Urothelium cell line (cell line): ENCODE results near the gene ALOX12B.
"Not testable (repeated sequence)": the region's sequence is repeated elsewhere in the genome, so short reads cannot be mapped to it uniquely, and the experiment has no call there.

ENCODE experiments used
- DNase-seq: peaks from one replicate; pipeline ENCODE4 v3.0.0; 2011; ENCODE audit warnings: low spot score, mixed read lengths
- FAIRE-seq: peaks from 2 replicates; lab custom pipeline; 2011; peaks lifted over from hg19 to GRCh38; lab: Jason Lieb, UNC

The ALOX12B gene

GRCh38 chr17:8089728-8090127 is 2.2 kb upstream of the ALOX12B start:
- FAIRE-seq (no peak), DNase-seq (no peak)

- no peak for FAIRE-seq
- no peak for DNase-seq
Measured at GRCh38 chr17:8087952-8088230, 375 bp upstream of the ALOX12B start.

GRCh38 chr17:8084250-8084649 is 3.3 kb downstream of the ALOX12B start:
- FAIRE-seq = no peak
- DNase-seq = no peak

- FAIRE-seq (no peak), DNase-seq (no peak)
Measured at GRCh38 chr17:8082292-8082691, 5.2 kb downstream of the ALOX12B start.

- no peak for DNase-seq
- FAIRE-seq = no peak
Measured at GRCh38 chr17:8081876-8082275, 5.6 kb downstream of the ALOX12B start.

GRCh38 chr17:8080799-8081219 is 6.7 kb downstream of the ALOX12B start:
- no peak for FAIRE-seq

GRCh38 chr17:8080208-8080798 is 7.2 kb downstream of the ALOX12B start:
- no peak for FAIRE-seq
- no peak for DNase-seq

More at GRCh38 chr17:8080799-8081219, 6.7 kb downstream of the ALOX12B start:
- no peak for DNase-seq

GRCh38 chr17:8079291-8080207 is 8.0 kb downstream of the ALOX12B start:
- FAIRE-seq (peak; percentile 13), DNase-seq (peak; percentile 82)

- DNase-seq, FAIRE-seq: not testable (repeated sequence)
Measured at GRCh38 chr17:8077939-8078338, 9.6 kb downstream of the ALOX12B start.

GRCh38 chr17:8076502-8077266 is 10.8 kb downstream of the ALOX12B start:
- no peak for DNase-seq
- FAIRE-seq = no peak

GRCh38 chr17:8075574-8076342 is 11.8 kb downstream of the ALOX12B start:
- DNase-seq (no peak), FAIRE-seq (no peak)

- DNase-seq = no peak
- no peak for FAIRE-seq
Measured at GRCh38 chr17:8075081-8075480, 12.4 kb downstream of the ALOX12B start.

GRCh38 chr17:8074554-8074953 is 13.0 kb downstream of the ALOX12B start:
- no peak for FAIRE-seq
- DNase-seq = no peak

- DNase-seq (peak; percentile 75), FAIRE-seq (no peak)
Measured at GRCh38 chr17:8073627-8074484, 13.7 kb downstream of the ALOX12B start.

- DNase-seq (no peak), FAIRE-seq (no peak)
Measured at GRCh38 chr17:8072729-8073461, 14.6 kb downstream of the ALOX12B start.

- DNase-seq (no peak), FAIRE-seq (no peak)
Measured at GRCh38 chr17:8072341-8072728, 15.2 kb downstream of the ALOX12B start.

GRCh38 chr17:8071496-8071895 is 16.0 kb downstream of the ALOX12B start:
- no peak for FAIRE-seq

GRCh38 chr17:8069587-8069860 is 18.0 kb downstream of the ALOX12B start:
- FAIRE-seq (no peak), DNase-seq (no peak)

More at GRCh38 chr17:8071496-8071895, 16.0 kb downstream of the ALOX12B start:
- no peak for DNase-seq
